IMR-90 (cell line): ENCODE data around the gene MSH3. TPM values are rescaled to one million over a fixed set of nuclear protein-coding genes. Genes with fewer than 3 reads are reported as not detected.
A peak's percentile ranks its signal among the peaks of the same experiment; 100 is the strongest.

Source experiments
- ATAC-seq: fragments of 200-7000 bp; cut with Tn5 transposase; 2 replicates; pipeline ENCODE4 v1.9.1; 2020; ENCODE audit warnings: low read depth, mild to moderate bottlenecking, moderate library complexity
- BruUV-seq: library from RNA; stranded (reverse); fragments of 400-500 nt; replicated peaks from 2 replicates; lab custom pipeline; 2021; lab: Mats Ljungman, UMichigan
- CTCF ChIA-PET: fragments of 300-600 bp; formaldehyde crosslinking; extraction: SDS; loops from one replicate; lab custom pipeline; 2021; ENCODE audit warnings: antibody characterized with exemption; lab: Yijun Ruan, JAX
- POLR2A ChIA-PET: fragments of 300-600 bp; sonication (Branson Sonifier 250); formaldehyde crosslinking; loops from one replicate; lab custom pipeline; 2022; ENCODE audit warnings: antibody characterized with exemption; ENCODE audit not compliant: unreplicated experiment; lab: Charles Lee
- DNase-seq: peaks from one replicate; pipeline ENCODE4 v3.0.0; 2013
- H2AFZ ChIP-seq: replicated peaks from 2 replicates; pipeline ENCODE3; 2013; ENCODE audit warnings: low read length, mild to moderate bottlenecking; ENCODE audit not compliant: poor library complexity
- H2AK5ac ChIP-seq: 2 replicates; pipeline ENCODE4 v1.6.1; 2013; ENCODE audit warnings: low read depth, low read length, inconsistent platforms
- H2AK9ac ChIP-seq: replicated peaks from 2 replicates; pipeline ENCODE3; 2013; ENCODE audit warnings: mild to moderate bottlenecking, low read depth, low read length, moderate library complexity; ENCODE audit not compliant: poor library complexity
- H2BK120ac ChIP-seq: 2 replicates; pipeline ENCODE4 v1.6.1; 2013; ENCODE audit warnings: low read depth, low read length, inconsistent platforms
- H2BK15ac ChIP-seq: 3 replicates; pipeline ENCODE4 v1.6.1; 2013; ENCODE audit warnings: low read depth, low read length, inconsistent platforms
- H2BK20ac ChIP-seq: 2 replicates; pipeline ENCODE4 v1.6.1; 2013; ENCODE audit warnings: low read depth, mild to moderate bottlenecking, inconsistent platforms, low read length, moderate library complexity
- H2BK5ac ChIP-seq: 2 replicates; pipeline ENCODE4 v1.6.1; 2013; ENCODE audit warnings: mild to moderate bottlenecking, low read depth, low read length, inconsistent platforms; ENCODE audit not compliant: poor library complexity, severe bottlenecking
- H3K14ac ChIP-seq: replicated peaks from 2 replicates; pipeline ENCODE4 v1.6.1; 2013; ENCODE audit warnings: low read depth, low read length, inconsistent platforms
- H3K18ac ChIP-seq: 2 replicates; pipeline ENCODE4 v1.6.1; 2013; ENCODE audit warnings: low read depth, low read length, control low read depth
- H3K23ac ChIP-seq: 2 replicates; pipeline ENCODE4 v1.6.1; 2013; ENCODE audit warnings: low read depth, low read length, inconsistent platforms
- H3K27ac ChIP-seq: 2 replicates; pipeline ENCODE4 v1.5.1; 2013; ENCODE audit warnings: mild to moderate bottlenecking, control low read depth, low read length; ENCODE audit not compliant: insufficient read depth
- H3K27me3 ChIP-seq: 2 replicates; pipeline ENCODE4 v1.6.1; 2013; ENCODE audit warnings: low read length; ENCODE audit not compliant: control insufficient read depth, insufficient read depth
- H3K36me3 ChIP-seq: 2 replicates; pipeline ENCODE4 v1.6.1; 2013; ENCODE audit warnings: low read length, mixed read lengths; ENCODE audit not compliant: control insufficient read depth, insufficient read depth
- H3K4ac ChIP-seq: 2 replicates; pipeline ENCODE4 v1.6.1; 2013; ENCODE audit warnings: low read depth, low read length, inconsistent platforms
- H3K4me1 ChIP-seq: 2 replicates; pipeline ENCODE4 v1.6.1; 2013; ENCODE audit warnings: low read length, mixed read lengths; ENCODE audit not compliant: control insufficient read depth, insufficient read depth
- H3K4me2 ChIP-seq: 2 replicates; pipeline ENCODE4 v1.6.1; 2013; ENCODE audit warnings: low read depth, mild to moderate bottlenecking, control low read depth, low read length, moderate library complexity
- H3K4me3 ChIP-seq: 2 replicates; pipeline ENCODE4 v1.5.1; 2013; ENCODE audit warnings: low read depth, mild to moderate bottlenecking, control low read depth, low read length, moderate library complexity; ENCODE audit not compliant: insufficient read depth
- H3K56ac ChIP-seq: 2 replicates; pipeline ENCODE4 v1.6.1; 2013; ENCODE audit warnings: low read length, inconsistent platforms; ENCODE audit not compliant: insufficient read depth; ENCODE audit errors: extremely low read depth
- H3K79me1 ChIP-seq, 2 experiments: 2 replicates each; pipeline ENCODE4 v1.6.1; 2013; ENCODE audit warnings: low read length in 2 of 2, inconsistent platforms in 1 of 2, low read depth in 1 of 2
- H3K9ac ChIP-seq: 2 replicates; pipeline ENCODE4 v1.6.1; 2013; ENCODE audit warnings: low read depth, low read length, control low read depth
- H3K9me1 ChIP-seq: 2 replicates; pipeline ENCODE4 v1.6.1; 2013; ENCODE audit warnings: low read length, inconsistent platforms; ENCODE audit not compliant: insufficient read depth
- H3K9me3 ChIP-seq: 2 replicates; pipeline ENCODE4 v1.6.1; 2013; ENCODE audit warnings: low read length; ENCODE audit not compliant: control insufficient read depth, insufficient read depth
- H4K20me1 ChIP-seq: 2 replicates; pipeline ENCODE4 v1.6.1; 2013; ENCODE audit warnings: low read length, inconsistent platforms; ENCODE audit not compliant: insufficient read depth
- H4K5ac ChIP-seq: 2 replicates; pipeline ENCODE4 v1.6.1; 2013; ENCODE audit warnings: mild to moderate bottlenecking, low read depth, low read length, control low read depth
- H4K8ac ChIP-seq, 2 experiments: 2 replicates each; pipeline ENCODE4 v1.6.1; 2013; ENCODE audit warnings: low read depth in 2 of 2, low read length in 2 of 2, control low read depth in 1 of 2, inconsistent platforms in 1 of 2
- H4K91ac ChIP-seq: 2 replicates; pipeline ENCODE4 v1.6.1; 2013; ENCODE audit warnings: low read depth, low read length, inconsistent platforms; ENCODE audit not compliant: insufficient read depth
- NFE2L2 ChIP-seq: fragments of 150-350 bp; IDR thresholded peaks from 2 replicates; pipeline ENCODE4 v1.6.1; 2016; ENCODE audit warnings: low read depth, mild to moderate bottlenecking, low read length
- RAD21 ChIP-seq: IDR thresholded peaks from 2 replicates; pipeline ENCODE4 v1.6.1; 2012; ENCODE audit warnings: low read length, improper control_type of control experiment
- dilution Hi-C: fragments of 300-500 bp; cut with HindIII; formaldehyde crosslinking; loops from one replicate; pipeline ENCODE4 v1.14.3; 2018; ENCODE audit warnings: low sequenced_read_pairs; ENCODE audit not compliant: unreplicated experiment
- in situ Hi-C: fragments of 300-500 bp; cut with MboI; formaldehyde crosslinking; loops from 3 replicates; pipeline ENCODE4 v1.14.3; 2019; ENCODE audit warnings: low sequenced_read_pairs, inconsistent platforms, mixed read lengths
- intact Hi-C: fragments of 100-400 bp; cut with micrococcal nuclease; formaldehyde crosslinking; loops from 2 replicates; pipeline ENCODE4 v1.10.0; 2022
- polyA plus RNA-seq, 3 experiments: library from polyadenylated mRNA; depleted of rRNA; stranded (reverse); fragments of >200 nt; gene quantifications; 2 replicates each; pipeline ENCODE4 v1.2.3, GENCODE V29; 2012; ENCODE audit warnings: low replicate concordance in 1 of 3
- total RNA-seq: library from RNA; depleted of rRNA; stranded (reverse); fragments of >200 nt; gene quantifications from 2 replicates; pipeline ENCODE4 v1.2.3, GENCODE V29; 2012

The MSH3 gene
- total and polyA plus RNA-seq, 2 of the 4 experiments (the other 2 are of a cell fraction) = 4.6 to 13.3 TPM

DNA sequence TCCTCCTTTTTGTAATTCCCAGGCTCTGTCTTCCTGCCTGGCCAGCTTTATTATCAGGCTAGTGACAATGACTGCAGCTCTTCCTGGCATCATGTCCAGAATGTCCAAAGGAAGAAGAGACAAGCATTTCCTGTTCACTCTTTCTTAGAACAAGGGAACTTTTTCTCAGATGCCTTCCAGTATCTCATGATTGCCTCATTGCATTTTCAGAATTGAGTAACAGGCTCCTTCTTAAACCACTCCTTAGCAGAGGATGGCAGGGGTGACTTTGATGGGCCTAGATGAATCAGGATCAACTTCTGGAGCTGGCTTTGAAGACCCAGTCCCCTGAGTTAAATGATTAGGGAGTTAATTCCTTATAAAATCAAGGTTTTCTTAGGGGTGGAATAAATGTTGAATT is 212.8 kb downstream of the MSH3 start:
- no peak overlapping the region for H3K9ac ChIP-seq
- H3K56ac ChIP-seq = no peak overlapping the region
- no peak overlapping the region for H2AK5ac ChIP-seq
- 0 out of 2 replicates have a peak, but pooled peaks have one; percentile 17 for ATAC-seq
- no peak overlapping the region for H2BK5ac ChIP-seq
- dilution Hi-C loops (no loop called here), in situ Hi-C loops (no loop called here), intact Hi-C loops (no loop called here)
- H3K23ac ChIP-seq = no peak overlapping the region
- TF ChIP-seq NFE2L2 (no peak), RAD21 (no peak)
- CTCF ChIA-PET = no interaction called here
- H3K4me1 ChIP-seq = peaks cover 5% of the 10 kb centered on the region; the same call in 1 of the 2 replicates
- POLR2A ChIA-PET = no interaction called here
- no peak overlapping the region for H3K27ac ChIP-seq
- H3K27me3 ChIP-seq = no peaks in the 10 kb centered on the region
- no peaks in the 10 kb centered on the region for H3K79me1 ChIP-seq
- no peak overlapping the region for H2BK20ac ChIP-seq
- no peak overlapping the region for H2BK120ac ChIP-seq
- H3K4me3 ChIP-seq = no peak overlapping the region
- H3K4ac ChIP-seq = no peak overlapping the region
- no peaks in the 10 kb centered on the region for H4K20me1 ChIP-seq
- no peak overlapping the region for H3K4me2 ChIP-seq
- no peak overlapping the region for H2BK15ac ChIP-seq
- H3K36me3 ChIP-seq = no peaks in the 10 kb centered on the region
- peaks cover 3% of the 10 kb centered on the region; the same call in 1 of the 2 replicates for H3K9me1 ChIP-seq
- H4K8ac ChIP-seq = no peak overlapping the region
- H3K9me3 ChIP-seq = no peaks in the 10 kb centered on the region
- H3K18ac ChIP-seq = no peak overlapping the region
- H2AFZ ChIP-seq = no peak overlapping the region
- H3K14ac ChIP-seq = no peak overlapping the region
- no peak overlapping the region for H4K5ac ChIP-seq
- H4K91ac ChIP-seq = no peak overlapping the region
- BruUV-seq = no TSS peak
- peak; percentile 13 for DNase-seq
- no peak overlapping the region for H2AK9ac ChIP-seq
